ENCODE results near the gene SV2C. TPM values are rescaled to one million over a fixed set of nuclear protein-coding genes. Genes with fewer than 3 reads are reported as not detected.
"Not testable (repeated sequence)": the region's sequence is repeated elsewhere in the genome, so short reads cannot be mapped to it uniquely, and the experiment has no call there.

Gene SV2C
- total and polyA plus RNA-seq, 2 of the 13 experiments (the other 11 are each of a cell fraction or from before 2014, with no cell fraction given) = not detected

GRCh38 chr5:76086095-76086494 lies 2.9 kb downstream of the SV2C start:
- no peak for FAIRE-seq
- Histone ChIP-seq H2AFZ (ENCODE audit: low read length) (no peak overlapping the region), H3K4me1 (ENCODE audit: insufficient read depth, low read length) (no peaks in the 10 kb centered on the region), H3K36me3 (replicated peaks in 1 of 2; ENCODE audit: control insufficient read depth in 1 of 2, insufficient read depth in 2 of 2, low read length in 2 of 2) (no peaks in the 10 kb centered on the region), H3K4me2 (ENCODE audit: low read depth, low read length) (no peak overlapping the region), H3K27me3 (ENCODE audit: control insufficient read depth in 1 of 2, insufficient read depth in 2 of 2, low read length in 2 of 2) (peaks cover 5 to 38% of the 10 kb centered on the region in 2 experiments; a peak in 3 of 5 replicates), H3K27ac (ENCODE audit: extremely low read length, insufficient read depth, low read length) (no peak overlapping the region), H3K9ac (ENCODE audit: insufficient read depth, low read depth, low read length) (no peak overlapping the region), H3K79me2 (ENCODE audit: insufficient read depth, low read length) (no peaks in the 10 kb centered on the region), H3K9me3 (ENCODE audit: low read length) (no peaks in the 10 kb centered on the region), H4K20me1 (ENCODE audit: insufficient read depth, low read length) (no peaks in the 10 kb centered on the region), H3K4me3 (replicated peaks in 1 of 3; ENCODE audit: insufficient read depth in 1 of 3, low read depth in 2 of 3, low read length in 3 of 3) (no peak overlapping the region)
- ChIA-PET CTCF (ENCODE audit: low intra/inter-chr PET ratio, low total read pairs) (no interaction called here), POLR2A (no interaction called here)
- BruUV-seq (replicated peaks) = no TSS peak
- no peak for ATAC-seq
- intact Hi-C loops (cut with micrococcal nuclease; ENCODE audit: unreplicated experiment) (no loop called here), in situ Hi-C loops (cut with HindIII; ENCODE audit: extremely low pct_ligation_motif_present, low pct_unique_long_range_greater_than_20kb) (no loop called here)
- no peak for DNase-seq (ENCODE audit: low spot score)
- TF ChIP-seq E2F5 (CRISPR knock-in tag; conservative IDR thresholded peaks at IDR 0.05) = no peak
- peak; percentile 60 for TF ChIP-seq RAD51 (IDR thresholded peaks at IDR 0.05; ENCODE audit: borderline replicate concordance)
- TF ChIP-seq ZNF335 (CRISPR knock-in tag; IDR thresholded peaks at IDR 0.05) = no peak
- TF ChIP-seq ZNF431 (CRISPR knock-in tag; IDR thresholded peaks at IDR 0.05; ENCODE audit: borderline replicate concordance, low read depth) = no peak
- TF ChIP-seq ZNF496 (CRISPR knock-in tag; IDR thresholded peaks at IDR 0.05; ENCODE audit: insufficient replicate concordance) = no peak
- WGBS (ENCODE audit: low lambda C conversion rate) = 47% methylated on average over 4 of the region's 4 CpGs

DNA sequence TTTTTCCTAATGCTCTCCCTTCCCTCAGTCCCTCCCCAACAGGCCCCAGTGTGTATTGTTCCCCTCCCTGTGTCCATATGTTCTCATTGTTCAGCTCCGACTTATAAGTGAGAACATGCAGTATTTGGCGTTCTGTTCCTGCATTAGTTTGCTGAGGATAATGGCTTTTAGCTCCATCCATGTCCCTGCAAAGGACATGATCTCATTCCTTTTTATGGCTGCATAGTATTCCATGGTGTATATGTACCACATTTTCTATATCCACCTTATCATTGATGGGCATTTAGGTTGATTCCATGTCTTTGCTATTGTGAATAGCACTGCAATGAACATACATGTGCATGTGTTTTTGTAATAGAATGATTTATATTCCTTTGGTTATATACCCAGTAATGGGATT lies 6.0 kb downstream of the SV2C start:
- H4K20me1 ChIP-seq (ENCODE audit: insufficient read depth, low read length); H3K4me1 ChIP-seq (ENCODE audit: insufficient read depth, low read length); H3K9me3 ChIP-seq (ENCODE audit: low read length); in situ Hi-C loops (cut with HindIII; ENCODE audit: extremely low pct_ligation_motif_present, low pct_unique_long_range_greater_than_20kb); FAIRE-seq; ATAC-seq; intact Hi-C loops (cut with micrococcal nuclease; ENCODE audit: unreplicated experiment); H3K79me2 ChIP-seq (ENCODE audit: insufficient read depth, low read length); H3K4me3 ChIP-seq (replicated peaks in 1 of 3; ENCODE audit: insufficient read depth in 1 of 3, low read depth in 2 of 3, low read length in 3 of 3); POLR2A ChIA-PET; BruUV-seq (replicated peaks); H3K27ac ChIP-seq (ENCODE audit: extremely low read length, insufficient read depth, low read length); H3K36me3 ChIP-seq (replicated peaks in 1 of 2; ENCODE audit: control insufficient read depth in 1 of 2, insufficient read depth in 2 of 2, low read length in 2 of 2); H2AFZ ChIP-seq (ENCODE audit: low read length); CTCF ChIA-PET (ENCODE audit: low intra/inter-chr PET ratio, low total read pairs); DNase-seq (ENCODE audit: low spot score); H3K4me2 ChIP-seq (ENCODE audit: low read depth, low read length); H3K9ac ChIP-seq (ENCODE audit: insufficient read depth, low read depth, low read length): not testable (repeated sequence)
- WGBS (ENCODE audit: low lambda C conversion rate) = 0% methylated on average over 2 of the region's 2 CpGs
- peaks cover 0 to 11% of the 10 kb centered on the region in 2 experiments; a peak in 2 of 5 replicates for H3K27me3 ChIP-seq (ENCODE audit: control insufficient read depth in 1 of 2, insufficient read depth in 2 of 2, low read length in 2 of 2)
